Skin epidermis (tissue), 12 donors: ENCODE results near the gene WWC2.
"Not testable (repeated sequence)": the region's sequence is repeated elsewhere in the genome, so short reads cannot be mapped to it uniquely, and the experiment has no call there.

Source experiments
- H3K27ac ChIP-seq, 21 experiments: fragments of 200-600 bp; sonication (generic) in 11 of 21; one replicate each; pipeline ENCODE4 v1.5.0; 2020; ENCODE audit warnings: mild to moderate bottlenecking in 3 of 21, inconsistent platforms in 2 of 21, moderate library complexity in 2 of 21
- H3K4me3 ChIP-seq, 7 experiments: fragments of 200-600 bp; sonication (generic) in 2 of 7; one replicate each; pipeline ENCODE4 v1.5.0; 2020; ENCODE audit warnings: inconsistent platforms in 2 of 7, mild to moderate bottlenecking in 2 of 7, moderate library complexity in 1 of 7

The WWC2 gene

DNA sequence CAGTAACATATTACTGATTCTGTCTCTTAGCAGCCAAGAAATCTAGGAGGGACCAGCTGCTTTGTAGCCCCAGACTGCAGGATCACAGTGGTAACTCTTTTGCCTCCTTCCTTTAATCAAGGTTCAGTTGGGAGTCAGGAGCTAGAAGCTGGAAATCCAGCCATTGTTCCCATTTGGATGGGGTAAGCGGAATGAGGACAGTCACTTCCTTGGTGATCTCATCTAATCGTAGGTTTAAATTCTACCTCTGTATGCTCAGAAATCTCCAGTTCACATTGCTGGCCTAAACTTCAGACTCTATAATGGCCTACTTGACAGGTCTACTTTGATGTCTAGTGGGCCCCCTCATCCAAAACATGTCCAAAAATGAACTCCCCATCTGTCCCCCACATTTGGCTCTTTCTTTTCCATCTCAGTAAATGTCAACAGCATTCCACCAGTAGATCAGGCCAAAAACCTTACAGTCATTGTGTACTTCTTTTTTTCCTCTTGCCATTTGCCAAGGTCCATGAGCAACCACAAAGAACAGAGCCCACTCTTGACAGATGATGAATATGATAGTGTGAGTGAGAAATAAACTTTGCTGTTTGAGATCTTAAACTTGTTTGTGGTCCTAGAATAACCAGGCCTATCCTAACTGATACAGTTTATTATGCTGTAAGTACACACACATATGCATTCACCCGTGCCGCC lies 40.1 kb downstream of the WWC2 start:
- H3K27ac ChIP-seq, result no peak overlapping the region
- no peak overlapping the region for H3K4me3 ChIP-seq

- Histone ChIP-seq H3K27ac (no peak overlapping the region), H3K4me3 (no peak overlapping the region)
These were observed 41.0 kb downstream of the WWC2 start for GRCh38 chr4:183139972-183140570.

DNA sequence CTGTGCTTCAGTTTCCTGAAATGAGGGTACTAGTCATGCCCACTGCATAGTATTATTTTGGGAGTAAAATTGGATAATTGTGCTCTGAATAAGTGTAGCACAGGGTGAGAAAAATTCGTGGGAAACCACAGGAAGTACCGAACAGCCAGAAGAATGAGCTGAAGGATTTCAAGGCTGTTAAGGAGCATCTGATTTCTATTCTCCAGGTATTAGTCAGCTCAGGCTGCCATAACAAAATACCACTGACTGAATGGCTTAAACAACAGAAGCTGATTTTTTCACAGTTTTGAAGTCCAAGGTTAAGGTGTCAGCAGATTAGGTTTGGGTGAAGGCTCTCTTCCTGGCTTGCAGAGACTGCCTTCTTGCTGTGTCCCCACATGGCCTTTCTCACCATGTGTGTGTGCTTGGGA lies 41.9 kb downstream of the WWC2 start:
- no peak overlapping the region for H3K4me3 ChIP-seq
- H3K27ac ChIP-seq, result no peak overlapping the region

- Histone ChIP-seq H3K27ac (no peak overlapping the region), H3K4me3 (no peak overlapping the region)
These were observed 42.9 kb downstream of the WWC2 start for GRCh38 chr4:183141997-183142396.

DNA sequence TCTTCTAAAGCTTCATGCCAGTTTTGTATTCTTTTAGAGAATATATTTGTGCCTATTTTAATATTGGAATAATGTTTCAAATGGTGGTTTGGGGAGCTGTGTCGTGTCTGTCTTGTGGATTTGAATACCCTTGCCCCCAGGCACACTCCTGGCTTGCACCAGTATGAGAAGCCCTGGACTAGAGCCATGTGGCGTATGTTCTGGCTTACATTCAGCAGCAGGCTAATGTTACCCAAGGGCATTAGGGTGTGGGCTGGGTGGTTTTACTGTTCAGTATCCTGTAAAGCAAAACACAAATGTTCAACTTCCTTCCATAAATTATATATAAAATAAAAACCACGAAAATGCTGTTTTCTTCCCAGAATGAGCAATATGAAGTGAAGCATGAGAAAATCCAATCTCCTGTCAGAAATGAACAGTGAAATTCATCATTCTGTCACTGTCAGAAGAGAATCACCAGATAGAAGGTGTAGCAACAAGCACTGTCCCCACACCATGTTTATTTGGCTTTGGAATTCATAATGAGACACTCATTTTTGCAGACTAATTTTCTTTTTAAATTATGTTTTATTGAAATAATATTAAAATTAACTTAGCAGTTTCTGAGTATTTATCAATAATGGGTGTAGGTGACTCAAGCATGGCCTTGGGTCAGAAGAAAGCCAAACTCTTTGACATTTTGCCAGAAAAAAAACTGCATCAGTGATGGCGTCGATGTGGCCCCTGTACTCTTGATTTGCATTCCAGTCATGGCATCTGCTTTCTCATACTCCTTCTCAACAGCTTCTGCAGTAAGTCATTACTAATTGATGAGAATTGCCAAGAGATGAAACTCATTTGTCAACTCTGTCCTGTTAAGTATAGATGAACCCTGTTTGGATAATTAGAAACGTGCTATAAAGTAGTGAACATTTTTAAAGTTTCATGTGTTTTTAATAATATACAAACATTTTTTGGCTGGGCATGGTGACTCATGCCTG lies 43.8 kb downstream of the WWC2 start:
- Histone ChIP-seq H3K27ac (no peak overlapping the region), H3K4me3 (no peak overlapping the region)

DNA sequence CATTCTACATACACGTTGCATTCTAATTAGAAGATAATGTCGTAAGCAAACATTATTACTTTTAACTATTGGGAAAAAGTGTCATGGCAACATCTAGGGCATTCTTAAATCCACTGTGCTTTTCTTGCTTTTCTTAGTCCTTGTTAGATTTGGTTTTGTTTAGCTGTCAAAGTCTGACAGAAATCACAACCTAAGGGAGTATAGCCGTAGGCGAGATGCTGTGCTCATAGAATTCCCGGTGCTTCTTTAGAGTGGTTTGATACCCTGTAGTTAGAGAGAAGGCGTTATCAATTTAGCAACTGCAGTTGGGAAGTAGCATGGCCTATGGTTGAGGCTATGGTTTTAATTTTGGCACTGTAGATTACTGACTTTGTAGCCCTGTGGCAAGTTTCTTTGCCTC lies 45.7 kb downstream of the WWC2 start:
- Histone ChIP-seq H3K27ac (no peak overlapping the region), H3K4me3 (no peak overlapping the region)

DNA sequence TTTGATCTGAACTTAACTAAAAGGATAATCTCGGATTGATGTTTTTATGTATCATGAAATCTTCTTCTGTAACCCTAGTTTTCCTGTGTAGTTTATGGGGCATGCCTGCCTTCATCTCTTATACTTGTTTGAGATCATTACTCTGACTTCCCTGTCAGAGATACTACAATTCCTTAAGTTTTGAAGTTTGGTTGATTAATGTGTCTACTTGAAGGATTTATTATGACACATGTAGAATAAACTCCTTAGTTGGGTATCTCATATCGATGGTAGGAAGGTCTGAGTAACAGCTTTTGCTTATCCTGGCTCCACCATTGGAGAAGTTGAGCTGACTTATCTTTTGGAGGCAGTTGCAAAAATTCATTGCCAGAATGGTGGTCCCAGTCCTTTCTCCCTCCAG lies 46.7 kb downstream of the WWC2 start:
- Histone ChIP-seq H3K27ac (no peak overlapping the region), H3K4me3 (no peak overlapping the region)

GRCh38 chr4:183146478-183146877 lies 47.4 kb downstream of the WWC2 start:
- no peak overlapping the region for H3K4me3 ChIP-seq
- no peak overlapping the region for H3K27ac ChIP-seq

- Histone ChIP-seq H3K27ac (no peak overlapping the region), H3K4me3 (no peak overlapping the region)
These were observed 48.1 kb downstream of the WWC2 start for GRCh38 chr4:183147196-183147595.

GRCh38 chr4:183147983-183148382 lies 48.9 kb downstream of the WWC2 start:
- Histone ChIP-seq H3K27ac (no peak overlapping the region), H3K4me3 (no peak overlapping the region)

GRCh38 chr4:183149616-183150539 lies 50.8 kb downstream of the WWC2 start:
- H3K27ac ChIP-seq, result no peak overlapping the region
- H3K4me3 ChIP-seq, result no peak overlapping the region

DNA sequence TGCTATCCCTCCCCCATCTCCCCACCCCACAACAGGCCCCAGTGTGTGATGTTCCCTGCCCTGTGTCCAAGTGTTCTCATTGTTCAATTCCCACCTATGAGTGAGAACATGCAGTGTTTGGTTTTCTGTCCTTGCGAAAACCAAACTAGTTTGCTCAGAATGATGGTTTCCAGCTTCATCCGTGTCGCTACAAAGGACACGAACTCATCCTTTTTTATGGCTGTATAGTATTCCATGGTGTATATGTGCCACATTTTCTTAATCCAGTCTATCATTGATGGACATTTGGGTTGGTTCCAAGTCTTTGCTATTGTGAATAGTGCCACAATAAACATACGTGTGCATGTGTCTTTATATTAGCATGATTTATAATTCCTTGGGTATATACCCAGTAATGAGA lies 51.6 kb downstream of the WWC2 start:
- not testable (repeated sequence) for H3K27ac ChIP-seq, H3K4me3 ChIP-seq

DNA sequence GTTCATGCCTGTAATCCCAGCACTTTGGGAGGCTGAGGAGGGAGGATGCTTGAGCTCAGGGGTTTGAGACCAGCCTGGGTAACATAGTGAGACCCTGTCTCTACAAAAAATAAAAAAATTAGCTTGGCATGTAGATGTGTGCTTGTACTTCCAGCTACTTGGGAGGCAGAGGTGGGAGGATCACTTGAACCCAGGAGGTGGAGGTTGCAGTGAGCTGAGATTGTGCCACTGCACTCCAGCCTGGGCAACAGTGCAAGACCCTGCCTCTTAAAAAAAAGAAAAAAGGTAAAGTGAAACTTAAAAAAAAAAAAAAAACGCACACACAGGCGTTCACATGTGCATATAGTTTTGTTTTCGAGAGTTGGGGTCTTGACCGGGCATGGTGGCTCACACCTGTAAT lies 53.2 kb downstream of the WWC2 start:
- H3K4me3 ChIP-seq, result not testable (repeated sequence)

GRCh38 chr4:183153190-183153916 lies 54.3 kb downstream of the WWC2 start:
- no peak overlapping the region for H3K27ac ChIP-seq

More for the DNA sequence above, 53.2 kb downstream of the WWC2 start:
- not testable (repeated sequence) for H3K27ac ChIP-seq

DNA sequence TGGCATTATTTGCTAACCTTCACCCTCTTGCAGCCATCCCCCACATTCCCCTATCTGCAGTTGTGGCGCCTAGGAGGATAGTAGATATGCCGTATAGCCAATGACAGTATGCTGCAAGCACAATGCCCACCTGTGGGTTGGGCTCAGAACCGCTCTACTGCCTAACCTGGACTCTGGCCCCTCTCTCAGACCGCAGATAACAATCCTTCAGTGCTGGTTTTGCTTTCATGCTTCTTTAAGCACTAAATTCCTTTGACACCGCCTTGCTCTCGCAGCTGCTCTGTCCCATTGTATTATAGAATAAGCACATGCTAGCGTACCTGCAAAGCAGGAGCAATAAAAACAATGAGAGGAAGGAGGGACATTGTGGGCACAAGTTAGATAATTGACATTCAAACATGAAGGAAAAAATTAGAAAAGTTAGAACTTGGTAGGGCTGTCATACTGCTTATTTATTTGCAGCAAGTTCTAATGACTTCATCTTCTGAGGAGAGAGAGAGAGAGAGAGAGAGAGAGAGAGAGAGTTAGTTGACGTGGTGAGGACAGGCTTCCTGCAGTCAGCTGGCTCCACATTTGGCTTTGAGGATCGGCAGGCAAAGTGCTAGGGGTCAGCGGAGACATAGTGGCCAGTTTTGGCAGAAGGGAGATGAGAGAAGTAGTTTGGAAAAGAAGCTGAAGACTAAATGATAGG lies 55.8 kb downstream of the WWC2 start:
- Histone ChIP-seq H3K27ac (no peak overlapping the region), H3K4me3 (no peak overlapping the region)

More at GRCh38 chr4:183153190-183153916, 54.3 kb downstream of the WWC2 start:
- H3K4me3 ChIP-seq, result no peak overlapping the region

DNA sequence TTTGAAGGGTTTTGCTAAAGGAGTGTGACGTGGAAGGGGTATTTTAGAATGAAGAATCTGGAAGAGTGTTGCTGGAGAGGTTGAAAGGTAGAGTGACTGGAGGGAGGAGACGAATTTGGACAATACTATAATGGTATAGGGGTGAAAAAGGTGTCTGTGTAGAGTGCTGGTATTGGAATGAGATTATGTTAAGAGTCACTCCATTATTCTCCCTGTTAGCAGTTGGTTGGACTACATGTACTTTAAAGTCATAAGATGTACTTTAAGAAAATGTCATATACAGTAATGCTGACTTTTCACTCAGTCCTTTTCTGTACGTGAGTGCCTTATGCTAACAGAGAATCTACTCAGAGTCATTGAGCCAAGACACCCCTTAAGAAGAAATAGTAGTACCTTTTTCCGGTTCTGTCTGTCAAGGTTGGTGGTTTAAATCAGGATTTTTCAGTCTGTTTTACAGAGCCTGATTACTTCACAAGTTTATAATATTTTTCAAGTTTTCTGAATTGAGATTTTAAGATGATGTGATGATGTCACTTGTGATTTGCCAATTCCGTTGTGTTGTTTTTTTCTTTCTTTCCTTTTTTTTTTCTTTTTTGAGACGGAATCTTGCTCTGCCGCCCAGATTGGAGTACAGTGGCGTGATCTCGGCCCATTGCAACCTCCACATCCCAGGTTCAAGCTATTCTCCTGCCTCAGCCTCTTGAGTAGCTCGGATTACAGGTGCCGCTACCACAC lies 56.6 kb downstream of the WWC2 start:
- Histone ChIP-seq H3K27ac (no peak overlapping the region), H3K4me3 (no peak overlapping the region)

- Histone ChIP-seq H3K4me3 (no peak overlapping the region), H3K27ac (no peak overlapping the region)
These were observed 58.2 kb downstream of the WWC2 start for GRCh38 chr4:183157215-183157614.

GRCh38 chr4:183158062-183158461 lies 59.0 kb downstream of the WWC2 start:
- no peak overlapping the region for H3K27ac ChIP-seq
- H3K4me3 ChIP-seq, result no peak overlapping the region
